AML-193 (cell line): ENCODE measurements around the gene URB2.
"Not testable (repeated sequence)": the region's sequence is repeated elsewhere in the genome, so short reads cannot be mapped to it uniquely, and the experiment has no call there.

ENCODE experiments used
- DNase-seq, 2 experiments: peaks; one replicate each; lab custom pipeline; 2025; lab: John Stamatoyannopoulos, UW

Gene URB2

GRCh38 chr1:229625915-229626831 lies at the start of gene URB2, which contains the start of gene TAF5L:
TSS of gene URB2 (plus strand) at chr1:229626247. CDS start at chr1:229627634, 1,387 bp downstream.
TSS of gene TAF5L (minus strand) at chr1:229626122. CDS start at chr1:229614482, 11,640 bp downstream.
- peak; percentile 71 to 77 for DNase-seq

- peak in 1 of 2 experiments; percentile 71 for DNase-seq
These were observed 47.6 kb upstream of the URB2 start for GRCh38 chr1:229578168-229579058.

DNA sequence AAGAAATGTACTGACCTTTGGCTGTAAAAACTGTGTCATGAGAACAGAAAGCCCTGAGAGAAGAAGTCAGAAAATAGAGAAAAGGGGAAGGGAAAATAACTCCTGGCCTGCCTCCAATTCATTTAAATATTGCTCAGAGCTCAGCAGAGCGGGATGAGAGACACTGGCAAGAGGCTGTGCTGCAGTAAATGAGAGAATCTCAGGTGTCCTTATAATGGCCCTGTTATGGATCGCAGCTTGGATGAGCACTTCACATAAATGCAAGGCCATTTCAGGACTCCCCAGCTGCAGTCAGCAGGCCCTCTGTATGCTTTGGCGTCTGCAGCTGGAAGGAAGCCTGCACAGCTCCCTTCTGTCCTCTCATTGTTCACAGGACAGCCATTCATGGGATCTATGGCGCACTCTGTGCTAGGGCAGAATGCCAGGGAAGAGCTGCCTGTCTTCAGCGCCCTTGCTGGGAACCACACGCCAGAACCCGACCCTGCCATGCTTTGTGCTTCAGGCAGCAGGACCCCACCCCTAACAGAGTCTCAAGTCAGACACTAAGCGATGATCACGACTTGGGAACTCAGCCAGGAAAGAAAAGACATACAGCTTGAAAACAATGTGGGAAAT lies 46.9 kb upstream of the URB2 start:
- DNase-seq, result peak; percentile 73 to 83

DNA sequence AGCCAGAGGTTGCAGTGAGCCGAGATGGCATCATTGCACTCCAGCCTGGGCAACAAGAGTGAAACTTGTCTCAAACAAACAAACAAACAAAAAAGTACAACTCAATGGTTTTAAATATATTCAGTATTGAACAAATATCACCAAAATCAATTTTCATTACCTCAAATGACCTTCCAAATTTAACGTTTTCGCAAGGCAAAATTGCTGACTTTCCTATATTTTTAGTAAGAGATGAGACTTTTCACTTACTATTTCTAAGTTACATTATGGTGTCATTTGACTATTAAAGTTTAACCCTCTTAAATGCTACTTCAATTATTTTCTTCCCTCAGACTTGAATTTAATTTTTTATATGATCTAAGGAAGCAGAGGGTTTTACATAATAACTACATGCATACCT lies 44.6 kb upstream of the URB2 start:
- DNase-seq, result no peak

GRCh38 chr1:229582011-229582694 lies 43.9 kb upstream of the URB2 start:
- DNase-seq, result peak; percentile 50 to 64

DNA sequence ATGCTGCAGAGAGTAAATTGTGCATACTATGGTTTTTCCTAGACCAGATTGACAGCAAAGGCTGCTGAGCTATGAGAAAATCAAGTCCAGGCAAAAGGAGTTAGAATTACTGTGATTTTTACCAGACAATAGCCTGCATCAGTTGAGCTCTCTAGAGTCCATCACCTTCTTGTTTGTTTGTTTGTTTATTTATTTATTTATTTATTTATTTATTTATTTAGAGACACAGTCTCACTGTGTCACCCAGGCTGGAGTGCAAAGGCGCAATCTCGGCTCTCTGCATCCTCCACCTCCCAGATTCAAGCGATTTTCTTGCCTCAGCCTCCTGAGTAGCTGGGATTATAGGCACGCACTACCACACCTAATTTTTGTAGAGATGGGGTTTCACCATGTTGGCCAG lies 43.3 kb upstream of the URB2 start:
- DNase-seq, result no peak

GRCh38 chr1:229585338-229585737 lies 40.7 kb upstream of the URB2 start:
- DNase-seq, result no peak

DNA sequence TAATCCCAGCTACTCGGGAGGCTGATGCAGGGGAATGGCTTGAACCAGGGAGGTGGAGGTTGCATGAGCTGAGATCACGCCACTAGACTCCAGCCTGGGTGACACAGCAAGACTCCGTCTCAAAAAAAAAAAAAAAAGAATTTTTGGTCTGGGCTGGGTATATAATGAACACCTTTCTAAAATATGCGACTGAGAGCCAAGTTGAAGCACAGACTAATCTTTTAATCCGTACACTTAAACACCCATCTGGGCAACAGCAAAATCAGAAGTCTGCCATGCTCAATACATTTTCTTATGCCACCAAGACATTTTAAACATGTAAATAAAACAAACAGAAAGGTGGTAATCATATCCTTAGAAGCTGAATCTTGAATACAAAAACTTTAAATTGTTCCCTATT lies 35.9 kb upstream of the URB2 start:
- no peak for DNase-seq

DNA sequence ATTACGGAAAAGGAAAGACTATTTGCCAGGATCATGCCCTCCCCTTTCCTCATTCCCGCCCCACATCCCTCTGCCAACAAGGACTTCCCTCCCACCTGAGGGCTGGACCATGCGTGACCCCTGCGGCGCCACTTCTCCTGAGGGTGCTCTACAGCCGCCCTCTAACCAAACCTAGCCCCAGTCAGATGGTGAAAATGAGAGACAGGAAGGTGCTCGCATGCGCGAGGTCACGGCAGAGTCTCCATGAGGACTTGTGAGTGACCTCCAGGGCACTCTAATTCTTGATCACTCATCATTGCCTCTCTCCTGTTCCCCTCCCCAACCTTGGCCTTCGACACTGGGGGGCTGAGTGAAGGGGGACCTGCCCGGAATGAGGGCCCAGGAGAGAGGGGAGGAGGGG lies 32.2 kb upstream of the URB2 start:
- DNase-seq, result no peak

GRCh38 chr1:229594227-229595008 lies 31.6 kb upstream of the URB2 start:
- no peak for DNase-seq

DNA sequence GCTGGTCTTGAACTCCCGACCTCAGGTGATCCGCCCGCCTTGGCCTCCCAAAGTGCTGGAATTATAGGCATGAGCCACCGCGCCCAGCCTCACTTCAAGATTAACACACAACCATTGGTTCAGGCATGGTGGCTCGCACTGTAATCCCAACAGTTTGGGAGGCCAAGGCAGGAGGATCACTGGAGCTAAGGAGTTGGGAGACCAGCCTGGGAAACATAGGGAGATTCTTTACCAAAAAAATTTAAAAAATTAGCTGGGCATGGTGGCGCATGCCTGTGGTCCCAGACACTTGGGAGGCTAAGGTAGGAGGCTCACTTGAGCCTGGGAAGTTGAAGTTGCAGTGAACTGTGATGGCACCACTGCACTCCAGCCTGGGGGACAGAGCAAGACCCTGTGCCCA lies 30.2 kb upstream of the URB2 start:
- not testable (repeated sequence) for DNase-seq

DNA sequence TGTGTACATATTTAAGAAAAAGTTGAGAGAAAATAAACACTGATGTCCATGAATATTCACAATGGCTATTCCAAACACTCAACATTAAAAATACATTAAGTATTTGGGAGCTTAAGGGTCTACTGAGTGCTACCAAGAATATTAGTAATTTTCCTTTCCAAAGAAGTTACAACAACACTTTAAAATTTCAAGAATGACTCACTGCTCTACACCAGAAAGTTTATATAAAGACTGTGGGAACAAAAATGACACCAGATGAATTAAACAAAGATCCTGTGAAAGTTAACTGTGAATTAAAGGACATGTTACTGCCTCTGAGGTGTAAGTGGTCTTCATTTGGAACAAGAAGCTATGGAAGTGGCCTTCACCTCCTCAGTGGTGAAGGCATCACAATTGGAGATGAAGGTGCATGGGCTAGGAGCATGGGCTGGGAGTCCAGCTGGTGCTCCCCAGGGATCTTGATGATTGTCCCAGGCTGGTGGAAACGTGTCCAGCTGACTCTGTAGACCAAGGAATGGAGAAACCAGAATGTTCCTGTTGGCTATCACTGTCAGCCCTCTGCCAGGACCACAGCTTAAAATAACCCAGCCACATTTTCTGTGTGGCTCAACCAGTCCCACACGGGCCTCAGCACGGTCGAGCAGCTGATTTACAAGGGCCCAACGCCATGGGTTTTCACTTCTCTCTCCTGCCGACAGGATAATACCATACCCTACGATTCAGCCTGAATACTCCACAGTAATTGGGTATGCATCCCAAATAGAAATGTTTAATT lies 28.9 kb upstream of the URB2 start:
- no peak for DNase-seq

DNA sequence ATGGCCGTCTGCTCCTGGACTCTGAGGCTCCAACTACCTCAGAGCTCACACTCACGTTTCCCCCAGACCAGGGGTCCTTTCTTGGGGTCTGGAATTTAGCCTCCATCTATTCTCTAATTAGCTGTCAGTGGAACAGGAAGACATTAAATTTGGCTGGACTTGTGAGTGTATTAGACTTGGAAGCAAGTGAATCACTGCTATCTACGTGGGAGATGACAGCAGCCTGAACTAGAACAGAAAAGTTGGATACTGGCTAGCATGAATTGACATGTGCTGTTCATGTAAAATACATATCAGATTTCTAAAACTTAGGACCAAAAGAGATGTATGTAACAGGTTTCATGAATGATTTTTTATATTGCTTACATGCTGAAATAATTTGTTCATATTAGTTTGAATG lies 28.2 kb upstream of the URB2 start:
- DNase-seq, result no peak

DNA sequence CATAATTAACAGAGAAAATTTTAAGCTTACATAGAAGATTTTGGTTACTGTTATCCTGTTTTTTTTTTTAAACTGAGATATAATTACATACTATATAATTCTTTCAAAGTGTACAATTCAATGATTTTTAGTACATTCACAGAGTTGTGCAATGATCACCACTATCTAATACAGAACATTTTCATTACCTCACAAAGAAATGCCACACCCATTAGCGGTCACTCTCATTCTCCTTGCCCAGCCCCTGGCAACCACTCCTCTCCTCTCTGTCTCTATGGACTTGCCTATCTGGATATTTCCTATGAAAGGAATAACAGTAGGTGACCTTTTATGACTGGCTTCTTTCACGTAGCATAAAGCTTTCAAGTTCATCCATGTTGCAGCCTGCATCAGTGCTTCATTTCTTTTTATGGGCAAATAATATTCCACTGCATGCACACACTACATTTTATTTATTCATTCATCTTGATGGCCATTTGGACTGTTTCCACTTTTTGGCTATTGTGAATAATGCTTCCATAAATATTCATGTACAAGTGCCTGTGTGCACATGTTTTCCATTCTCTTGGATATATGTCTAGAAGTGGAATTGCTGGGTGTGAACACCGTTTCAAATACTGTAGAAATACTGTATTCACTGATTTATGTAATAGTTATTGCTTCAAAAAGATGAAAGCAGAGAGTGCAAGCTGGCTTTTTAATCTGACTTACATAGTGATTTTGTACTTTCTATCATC lies 26.7 kb upstream of the URB2 start:
- no peak for DNase-seq

DNA sequence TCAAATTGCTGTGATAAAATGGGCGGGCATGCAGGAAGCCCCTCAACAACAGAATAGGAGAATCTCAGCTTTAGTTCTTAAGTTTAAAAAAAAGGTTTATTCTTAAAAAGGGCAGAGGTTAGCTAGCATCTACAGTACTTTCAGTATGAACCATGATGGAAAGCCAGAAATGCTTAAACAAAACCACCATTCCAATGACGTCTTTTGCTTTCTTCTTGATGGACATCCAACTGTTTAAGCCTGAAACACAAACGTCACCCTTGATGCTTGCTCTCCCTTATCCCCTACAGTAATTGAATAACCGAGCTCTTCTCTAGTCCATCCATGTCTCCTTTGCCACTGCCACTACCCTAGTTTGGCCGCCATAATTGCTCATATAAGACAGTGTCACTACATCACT lies 25.8 kb upstream of the URB2 start:
- no peak for DNase-seq

DNA sequence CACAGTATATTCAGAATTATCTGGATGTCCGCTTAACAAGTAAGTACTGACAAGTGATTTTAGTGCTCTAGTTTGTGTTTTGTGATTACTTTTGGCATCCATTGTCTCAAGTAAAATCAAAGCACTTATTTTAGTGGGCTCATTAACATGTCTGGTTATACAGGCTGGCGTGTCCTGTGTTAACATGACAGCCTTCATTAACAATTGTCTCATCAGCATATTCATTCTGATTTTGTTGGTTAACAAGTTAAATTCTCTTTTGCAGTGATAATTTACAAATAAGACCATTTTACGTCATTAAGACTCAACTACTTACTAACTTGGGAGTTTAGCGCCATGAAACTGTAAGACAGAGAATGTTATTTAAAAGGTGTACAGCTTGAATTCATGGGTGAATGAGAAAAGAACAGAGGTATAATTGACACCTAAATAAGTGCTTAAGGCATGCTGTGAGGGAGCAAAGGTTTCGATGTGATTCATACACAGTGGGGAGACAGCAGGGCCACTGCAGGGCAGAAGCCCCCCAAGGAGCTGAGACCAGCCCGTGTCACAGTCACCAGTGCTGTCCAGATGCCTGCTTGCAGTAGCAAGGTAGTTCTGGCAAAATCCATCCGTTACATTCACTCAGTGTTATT lies 22.6 kb upstream of the URB2 start:
- no peak for DNase-seq

GRCh38 chr1:229607370-229607769 lies 18.7 kb upstream of the URB2 start:
- no peak for DNase-seq

DNA sequence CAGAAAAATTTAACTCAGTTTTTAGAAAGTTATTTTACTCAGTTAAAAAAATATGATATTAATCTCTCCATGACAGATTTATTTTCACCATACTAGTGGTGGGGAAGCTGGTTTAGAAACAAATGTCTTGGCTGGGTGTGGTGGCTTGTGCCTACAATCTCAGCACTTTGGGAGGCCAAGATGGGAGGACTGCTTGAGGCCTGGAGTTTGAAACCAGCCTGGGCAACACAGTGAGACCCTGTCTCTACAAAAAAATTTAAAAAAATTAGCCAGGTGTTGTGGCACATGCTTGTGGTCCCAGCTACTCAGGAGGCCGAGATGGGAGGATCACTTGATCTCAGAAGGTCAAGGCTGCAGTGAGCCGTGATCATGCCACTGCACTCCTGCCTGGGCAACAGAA lies 17.5 kb upstream of the URB2 start:
- no peak for DNase-seq

DNA sequence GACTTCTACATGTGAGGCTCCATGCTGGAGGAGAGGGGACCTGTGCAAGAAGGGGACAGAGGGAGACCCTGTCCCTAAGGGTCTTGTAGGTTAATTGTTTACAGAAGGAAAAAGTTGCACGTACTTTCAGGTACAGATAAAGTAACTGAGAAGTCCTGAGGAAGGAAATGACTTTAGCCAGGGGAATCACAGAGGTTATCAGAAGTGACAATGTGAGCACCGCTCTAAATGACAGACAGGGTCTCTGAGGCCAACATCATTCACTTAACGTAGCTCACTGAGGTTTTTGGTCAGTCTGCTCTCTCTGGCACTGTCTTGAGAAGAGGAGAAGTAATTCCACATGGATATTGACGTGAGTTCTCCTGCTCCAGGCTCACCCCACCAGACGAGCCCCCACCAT lies 12.1 kb upstream of the URB2 start:
- DNase-seq, result no peak
